ENCODE measurements around the gene CSTF3.
A peak's percentile ranks its signal among the peaks of the same experiment; 100 is the strongest.

Gene CSTF3

GRCh38 chr11:33040033-33040861 is 121.0 kb downstream of the CSTF3 start:
- peak; percentile 38 for DNase-seq

- DNase-seq: peak; percentile 83
These were observed 121.8 kb downstream of the CSTF3 start, which contains the start of gene TCP11L1 for GRCh38 chr11:33039274-33040032. TSS of gene TCP11L1 (plus strand) at chr11:33039572. CDS start at chr11:33043774, 4,202 bp downstream.

- no peak for DNase-seq
These were observed 126.3 kb downstream of the CSTF3 start for GRCh38 chr11:33035011-33035410.

Data from activated T-cell treated with anti-CD3 and anti-CD28 coated beads, Interleukin-2, amount 50 U/mL, for 1 hour (primary cell).